ENCODE results near the gene SESTD1.

- TF ChIP-seq RARB (CRISPR knock-in tag; IDR thresholded peaks at IDR 0.05) (no peak), ZNF8 (CRISPR knock-in tag; IDR thresholded peaks at IDR 0.05) (no peak), GLIS3 (CRISPR knock-in tag; IDR thresholded peaks at IDR 0.05) (no peak)
These were observed 193.7 kb downstream of the SESTD1 start for GRCh38 chr2:179070895-179071294.

All from SK-N-SH treated with all-trans-retinoic acid at 6 μM for 48 hours (cell line).